K562 (cell line): ENCODE measurements around the gene GLB1L2. TPM values are rescaled to one million over a fixed set of nuclear protein-coding genes. Genes with fewer than 3 reads are reported as not detected.
A peak's percentile ranks its signal among the peaks of the same experiment; 100 is the strongest.

ENCODE experiments used
- EP300 ChIP-seq: IDR thresholded peaks from 2 replicates; pipeline ENCODE4 v1.6.1; 2012; ENCODE audit warnings: low read length, improper control_type of control experiment
- JUN ChIP-seq, 2 experiments: sonication (generic) in 1 of 2; formaldehyde crosslinking in 1 of 2; IDR thresholded peaks; 2 replicates each; pipeline versions ENCODE4 v1.6.1 to v1.8.0; 2012 to 2022; ENCODE audit warnings: borderline replicate concordance in 2 of 2, mild to moderate bottlenecking in 2 of 2, improper control_type of control experiment in 1 of 2, low read depth in 1 of 2, low read length in 1 of 2, missing genetic modification reagents in 1 of 2
- KLF6 ChIP-seq: fragments of 250-450 bp; sonication (Bioruptor Pico); IDR thresholded peaks from 2 replicates; pipeline ENCODE4 v1.4.0; 2020; ENCODE audit warnings: mild to moderate bottlenecking, moderate library complexity, borderline replicate concordance
- NFE2L1 ChIP-seq: fragments of 450-650 bp; IDR thresholded peaks from 2 replicates; pipeline ENCODE4 v1.6.1; 2016; ENCODE audit warnings: missing genetic modification characterization, low read depth, mild to moderate bottlenecking, missing compliant biosample characterization, moderate library complexity, borderline replicate concordance
- TOE1 ChIP-seq, 2 experiments: fragments of 450-650 bp in 1 of 2; sonication (generic) in 1 of 2; formaldehyde crosslinking in 1 of 2; IDR thresholded peaks; 2 replicates each; pipeline versions ENCODE4 v1.7.1 to v1.8.0; 2016 to 2022; ENCODE audit warnings: borderline replicate concordance in 2 of 2, mild to moderate bottlenecking in 2 of 2, antibody characterized with exemption in 1 of 2, inconsistent platforms in 1 of 2, low read depth in 1 of 2, missing genetic modification reagents in 1 of 2, moderate library complexity in 1 of 2
- WHSC1 ChIP-seq: IDR thresholded peaks from one replicate; pipeline ENCODE4 v1.6.1; 2012; ENCODE audit warnings: low read length, control low read depth, inconsistent platforms
- XRCC3 ChIP-seq: fragments of 450-650 bp; IDR thresholded peaks from 2 replicates; pipeline ENCODE4 v1.6.1; 2017; ENCODE audit warnings: mild to moderate bottlenecking, moderate library complexity
- XRCC5 ChIP-seq: fragments of 200-400 bp; formaldehyde crosslinking; IDR thresholded peaks from 2 replicates; pipeline ENCODE4 v1.6.1; 2017; ENCODE audit warnings: low read depth, mild to moderate bottlenecking, low read length
- polyA plus RNA-seq, 8 experiments: library from polyadenylated mRNA; depleted of rRNA in 4 of 8; stranded (reverse) in 5 of 8; unstranded in 3 of 8; fragments of >200 nt; fragmentation: Nextera tagmentation in 2 of 8; fragmentation: Illumina TruSeq in 1 of 8; extraction: Ambion mirVana in 2 of 8; extraction: Trizol in 1 of 8; gene quantifications; 2 replicates each; pipeline versions ENCODE4 v1.2.1 to v1.2.3, GENCODE V29; 2011 to 2014; ENCODE audit warnings: inconsistent platforms in 1 of 8, missing spikeins in 1 of 8
- total RNA-seq, 7 experiments: library from RNA; depleted of rRNA in 6 of 7; stranded (reverse); fragments of >200 nt in 6 of 7; fragmentation: Illumina TruSeq in 2 of 7; extraction: Trizol in 2 of 7; gene quantifications; 2 replicates each; pipeline versions ENCODE4 v1.2.1 to v1.2.3, GENCODE V29; 2011 to 2021; ENCODE audit warnings: low replicate concordance in 1 of 7
- TF ChIP-seq, protein P1 (sequence below): fragments of 200-600 bp; sonication (generic); IDR thresholded peaks from one replicate; pipeline ENCODE4 v1.6.1; 2012; ENCODE audit warnings: mild to moderate bottlenecking, low read depth, low read length, inconsistent platforms
- TF ChIP-seq, protein P2 (sequence below): sonication (generic); formaldehyde crosslinking; IDR thresholded peaks from 2 replicates; pipeline ENCODE4 v1.8.0; 2022; ENCODE audit warnings: mild to moderate bottlenecking, missing genetic modification reagents
- TF ChIP-seq, protein P3 (sequence below): sonication (generic); formaldehyde crosslinking; IDR thresholded peaks from 2 replicates; pipeline ENCODE4 v1.8.1; 2022; ENCODE audit warnings: missing genetic modification reagents

Gene GLB1L2
- total and polyA plus RNA-seq, 9 of the 15 experiments (the other 6 are each of a cell fraction or from before 2014, with no cell fraction given): 0.84 to 21.4 (median 13.8) TPM

DNA sequence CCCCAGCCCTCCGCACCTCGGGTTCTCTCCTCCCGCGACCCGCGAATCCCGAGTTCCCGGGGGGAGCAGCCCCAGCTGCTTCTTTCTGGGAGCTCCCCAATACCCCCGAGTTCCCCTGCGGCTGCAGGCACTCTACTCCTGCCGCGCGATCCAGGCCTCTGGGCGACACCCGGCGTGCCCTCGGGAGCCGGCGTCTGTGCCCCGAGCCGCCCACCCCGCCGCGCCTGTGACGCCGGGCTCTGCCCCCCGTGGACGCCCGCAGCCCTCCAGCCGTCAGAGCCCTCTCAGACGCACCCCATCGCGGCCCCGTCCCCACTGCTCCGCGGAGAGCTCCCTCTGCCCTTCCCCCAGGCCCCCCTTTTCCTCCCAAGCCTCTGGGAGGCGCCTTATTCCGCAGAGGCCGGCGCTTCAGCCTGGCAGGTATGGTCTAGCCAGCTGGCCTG, 422 bp downstream of the GLB1L2 start (continued):
- TF ChIP-seq, protein P1, sequence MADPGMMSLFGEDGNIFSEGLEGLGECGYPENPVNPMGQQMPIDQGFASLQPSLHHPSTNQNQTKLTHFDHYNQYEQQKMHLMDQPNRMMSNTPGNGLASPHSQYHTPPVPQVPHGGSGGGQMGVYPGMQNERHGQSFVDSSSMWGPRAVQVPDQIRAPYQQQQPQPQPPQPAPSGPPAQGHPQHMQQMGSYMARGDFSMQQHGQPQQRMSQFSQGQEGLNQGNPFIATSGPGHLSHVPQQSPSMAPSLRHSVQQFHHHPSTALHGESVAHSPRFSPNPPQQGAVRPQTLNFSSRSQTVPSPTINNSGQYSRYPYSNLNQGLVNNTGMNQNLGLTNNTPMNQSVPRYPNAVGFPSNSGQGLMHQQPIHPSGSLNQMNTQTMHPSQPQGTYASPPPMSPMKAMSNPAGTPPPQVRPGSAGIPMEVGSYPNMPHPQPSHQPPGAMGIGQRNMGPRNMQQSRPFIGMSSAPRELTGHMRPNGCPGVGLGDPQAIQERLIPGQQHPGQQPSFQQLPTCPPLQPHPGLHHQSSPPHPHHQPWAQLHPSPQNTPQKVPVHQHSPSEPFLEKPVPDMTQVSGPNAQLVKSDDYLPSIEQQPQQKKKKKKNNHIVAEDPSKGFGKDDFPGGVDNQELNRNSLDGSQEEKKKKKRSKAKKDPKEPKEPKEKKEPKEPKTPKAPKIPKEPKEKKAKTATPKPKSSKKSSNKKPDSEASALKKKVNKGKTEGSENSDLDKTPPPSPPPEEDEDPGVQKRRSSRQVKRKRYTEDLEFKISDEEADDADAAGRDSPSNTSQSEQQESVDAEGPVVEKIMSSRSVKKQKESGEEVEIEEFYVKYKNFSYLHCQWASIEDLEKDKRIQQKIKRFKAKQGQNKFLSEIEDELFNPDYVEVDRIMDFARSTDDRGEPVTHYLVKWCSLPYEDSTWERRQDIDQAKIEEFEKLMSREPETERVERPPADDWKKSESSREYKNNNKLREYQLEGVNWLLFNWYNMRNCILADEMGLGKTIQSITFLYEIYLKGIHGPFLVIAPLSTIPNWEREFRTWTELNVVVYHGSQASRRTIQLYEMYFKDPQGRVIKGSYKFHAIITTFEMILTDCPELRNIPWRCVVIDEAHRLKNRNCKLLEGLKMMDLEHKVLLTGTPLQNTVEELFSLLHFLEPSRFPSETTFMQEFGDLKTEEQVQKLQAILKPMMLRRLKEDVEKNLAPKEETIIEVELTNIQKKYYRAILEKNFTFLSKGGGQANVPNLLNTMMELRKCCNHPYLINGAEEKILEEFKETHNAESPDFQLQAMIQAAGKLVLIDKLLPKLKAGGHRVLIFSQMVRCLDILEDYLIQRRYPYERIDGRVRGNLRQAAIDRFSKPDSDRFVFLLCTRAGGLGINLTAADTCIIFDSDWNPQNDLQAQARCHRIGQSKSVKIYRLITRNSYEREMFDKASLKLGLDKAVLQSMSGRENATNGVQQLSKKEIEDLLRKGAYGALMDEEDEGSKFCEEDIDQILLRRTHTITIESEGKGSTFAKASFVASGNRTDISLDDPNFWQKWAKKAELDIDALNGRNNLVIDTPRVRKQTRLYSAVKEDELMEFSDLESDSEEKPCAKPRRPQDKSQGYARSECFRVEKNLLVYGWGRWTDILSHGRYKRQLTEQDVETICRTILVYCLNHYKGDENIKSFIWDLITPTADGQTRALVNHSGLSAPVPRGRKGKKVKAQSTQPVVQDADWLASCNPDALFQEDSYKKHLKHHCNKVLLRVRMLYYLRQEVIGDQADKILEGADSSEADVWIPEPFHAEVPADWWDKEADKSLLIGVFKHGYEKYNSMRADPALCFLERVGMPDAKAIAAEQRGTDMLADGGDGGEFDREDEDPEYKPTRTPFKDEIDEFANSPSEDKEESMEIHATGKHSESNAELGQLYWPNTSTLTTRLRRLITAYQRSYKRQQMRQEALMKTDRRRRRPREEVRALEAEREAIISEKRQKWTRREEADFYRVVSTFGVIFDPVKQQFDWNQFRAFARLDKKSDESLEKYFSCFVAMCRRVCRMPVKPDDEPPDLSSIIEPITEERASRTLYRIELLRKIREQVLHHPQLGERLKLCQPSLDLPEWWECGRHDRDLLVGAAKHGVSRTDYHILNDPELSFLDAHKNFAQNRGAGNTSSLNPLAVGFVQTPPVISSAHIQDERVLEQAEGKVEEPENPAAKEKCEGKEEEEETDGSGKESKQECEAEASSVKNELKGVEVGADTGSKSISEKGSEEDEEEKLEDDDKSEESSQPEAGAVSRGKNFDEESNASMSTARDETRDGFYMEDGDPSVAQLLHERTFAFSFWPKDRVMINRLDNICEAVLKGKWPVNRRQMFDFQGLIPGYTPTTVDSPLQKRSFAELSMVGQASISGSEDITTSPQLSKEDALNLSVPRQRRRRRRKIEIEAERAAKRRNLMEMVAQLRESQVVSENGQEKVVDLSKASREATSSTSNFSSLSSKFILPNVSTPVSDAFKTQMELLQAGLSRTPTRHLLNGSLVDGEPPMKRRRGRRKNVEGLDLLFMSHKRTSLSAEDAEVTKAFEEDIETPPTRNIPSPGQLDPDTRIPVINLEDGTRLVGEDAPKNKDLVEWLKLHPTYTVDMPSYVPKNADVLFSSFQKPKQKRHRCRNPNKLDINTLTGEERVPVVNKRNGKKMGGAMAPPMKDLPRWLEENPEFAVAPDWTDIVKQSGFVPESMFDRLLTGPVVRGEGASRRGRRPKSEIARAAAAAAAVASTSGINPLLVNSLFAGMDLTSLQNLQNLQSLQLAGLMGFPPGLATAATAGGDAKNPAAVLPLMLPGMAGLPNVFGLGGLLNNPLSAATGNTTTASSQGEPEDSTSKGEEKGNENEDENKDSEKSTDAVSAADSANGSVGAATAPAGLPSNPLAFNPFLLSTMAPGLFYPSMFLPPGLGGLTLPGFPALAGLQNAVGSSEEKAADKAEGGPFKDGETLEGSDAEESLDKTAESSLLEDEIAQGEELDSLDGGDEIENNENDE: no peak
- no peak for TF ChIP-seq KLF6 (CRISPR knock-in tag)
- no peak for TF ChIP-seq TOE1 (IDR thresholded peaks at IDR 0.05; ENCODE audit: borderline replicate concordance)
- no peak for TF ChIP-seq TOE1 (CRISPR knock-in tag; IDR thresholded peaks at IDR 0.05; ENCODE audit: borderline replicate concordance, low read depth)
- no peak for TF ChIP-seq EP300
- no peak for TF ChIP-seq XRCC5
- no peak for TF ChIP-seq XRCC3
- TF ChIP-seq JUN (IDR thresholded peaks at IDR 0.05; ENCODE audit: borderline replicate concordance, low read depth, low read length): peak; percentile 5; the same call in 1 of the 2 replicates
- TF ChIP-seq JUN (CRISPR knock-in tag; IDR thresholded peaks at IDR 0.05; ENCODE audit: borderline replicate concordance): 0 out of 2 replicates have a peak, but pooled peaks have one; percentile 2
- TF ChIP-seq NFE2L1 (tag): no peak
- TF ChIP-seq WHSC1: no peak
- TF ChIP-seq, protein P2, sequence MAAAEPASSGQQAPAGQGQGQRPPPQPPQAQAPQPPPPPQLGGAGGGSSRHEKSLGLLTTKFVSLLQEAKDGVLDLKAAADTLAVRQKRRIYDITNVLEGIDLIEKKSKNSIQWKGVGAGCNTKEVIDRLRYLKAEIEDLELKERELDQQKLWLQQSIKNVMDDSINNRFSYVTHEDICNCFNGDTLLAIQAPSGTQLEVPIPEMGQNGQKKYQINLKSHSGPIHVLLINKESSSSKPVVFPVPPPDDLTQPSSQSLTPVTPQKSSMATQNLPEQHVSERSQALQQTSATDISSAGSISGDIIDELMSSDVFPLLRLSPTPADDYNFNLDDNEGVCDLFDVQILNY (CRISPR knock-in tag): no peak
- TF ChIP-seq, protein P3, sequence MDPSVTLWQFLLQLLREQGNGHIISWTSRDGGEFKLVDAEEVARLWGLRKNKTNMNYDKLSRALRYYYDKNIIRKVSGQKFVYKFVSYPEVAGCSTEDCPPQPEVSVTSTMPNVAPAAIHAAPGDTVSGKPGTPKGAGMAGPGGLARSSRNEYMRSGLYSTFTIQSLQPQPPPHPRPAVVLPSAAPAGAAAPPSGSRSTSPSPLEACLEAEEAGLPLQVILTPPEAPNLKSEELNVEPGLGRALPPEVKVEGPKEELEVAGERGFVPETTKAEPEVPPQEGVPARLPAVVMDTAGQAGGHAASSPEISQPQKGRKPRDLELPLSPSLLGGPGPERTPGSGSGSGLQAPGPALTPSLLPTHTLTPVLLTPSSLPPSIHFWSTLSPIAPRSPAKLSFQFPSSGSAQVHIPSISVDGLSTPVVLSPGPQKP (CRISPR knock-in tag): no peak
